ENCODE results near the gene PAOX.

Gene PAOX

GRCh38 chr10:133379152-133379800, at the start of gene PAOX:
TSS of gene PAOX (plus strand) at chr10:133379262. CDS start at chr10:133379317, 55 bp downstream.
- DNase-seq, result peak; percentile 29

- peak; percentile 87 for DNase-seq
These were observed 49.4 kb upstream of the PAOX start for GRCh38 chr10:133329491-133330202.

- no peak for DNase-seq
These were observed 45.9 kb upstream of the PAOX start for GRCh38 chr10:133332936-133333699.

- DNase-seq, result no peak
These were observed 44.4 kb upstream of the PAOX start for GRCh38 chr10:133334503-133335245.

GRCh38 chr10:133335246-133336117, 43.6 kb upstream of the PAOX start:
- peak; percentile 56 for DNase-seq

GRCh38 chr10:133336118-133336576, 42.9 kb upstream of the PAOX start:
- DNase-seq, result no peak

GRCh38 chr10:133336577-133337369, 42.3 kb upstream of the PAOX start, which contains the start of gene CALY:
TSS of gene CALY (minus strand) at chr10:133336896. CDS start at chr10:133328989, 7,907 bp downstream.
- DNase-seq, result peak; percentile 40

GRCh38 chr10:133337370-133337725, 41.7 kb upstream of the PAOX start:
- DNase-seq, result no peak

GRCh38 chr10:133338080-133339071, 40.7 kb upstream of the PAOX start:
- no peak for DNase-seq

GRCh38 chr10:133339708-133340380, 39.2 kb upstream of the PAOX start:
- DNase-seq, result no peak

- no peak for DNase-seq
These were observed 37.1 kb upstream of the PAOX start for GRCh38 chr10:133341983-133342382.

- DNase-seq, result no peak
These were observed 36.1 kb upstream of the PAOX start for GRCh38 chr10:133342942-133343341.

- no peak for DNase-seq
These were observed 35.5 kb upstream of the PAOX start for GRCh38 chr10:133343558-133343957.

- DNase-seq, result no peak
These were observed 34.8 kb upstream of the PAOX start for GRCh38 chr10:133344236-133344635.

- DNase-seq, result no peak
These were observed 32.6 kb upstream of the PAOX start for GRCh38 chr10:133346413-133346812.

- no peak for DNase-seq
These were observed 31.1 kb upstream of the PAOX start for GRCh38 chr10:133347710-133348517.

GRCh38 chr10:133349160-133349568, 29.9 kb upstream of the PAOX start:
- DNase-seq, result no peak

GRCh38 chr10:133349577-133350011, 29.5 kb upstream of the PAOX start:
- DNase-seq, result no peak

Data from activated CD4-positive, alpha-beta T cell treated with anti-CD3 and anti-CD28 coated beads, Interleukin-2, amount 50 U/mL, for 16 hours (primary cell).